Left lung (tissue), 10 donors: Measurements from ENCODE around the gene GPR61. TPM values are rescaled to one million over a fixed set of nuclear protein-coding genes. Genes with fewer than 3 reads are reported as not detected.

Source experiments
- ATAC-seq: fragments of 200-7000 bp; cut with Tn5 transposase; one replicate; pipeline ENCODE4 v1.9.1; 2020; ENCODE audit warnings: moderate library complexity
- DNase-seq, 4 donors: peaks; one replicate each; pipeline ENCODE4 v3.0.0-alpha.2; 2013 to 2020
- H3K27ac ChIP-seq, 2 donors: fragments of 200-600 bp; sonication (generic) in 1 of 2; one replicate each; pipeline versions ENCODE4 v1.5.0 to v1.8.0; 2020 to 2021
- H3K27me3 ChIP-seq, 2 donors: fragments of 200-600 bp; sonication (generic) in 1 of 2; one replicate each; pipeline versions ENCODE4 v1.5.0 to v1.8.0; 2020 to 2021
- H3K36me3 ChIP-seq, 2 donors: fragments of 200-600 bp; sonication (generic) in 1 of 2; one replicate each; pipeline versions ENCODE4 v1.5.0 to v1.8.0; 2020 to 2021
- H3K4me1 ChIP-seq, 2 donors: fragments of 200-600 bp; one replicate each; pipeline ENCODE4 v1.8.0; 2021
- H3K4me3 ChIP-seq, 2 donors: fragments of 200-600 bp; sonication (generic) in 1 of 2; one replicate each; pipeline versions ENCODE4 v1.5.0 to v1.8.0; 2020 to 2021; ENCODE audit warnings: mild to moderate bottlenecking in 1 of 2
- H3K9me3 ChIP-seq, 2 donors: fragments of 200-600 bp; sonication (generic) in 1 of 2; one replicate each; pipeline versions ENCODE4 v1.5.0 to v1.8.0; 2020 to 2021
- intact Hi-C, 2 donors: fragments of 100-400 bp; cut with DNase I; formaldehyde crosslinking; loops; one replicate each; pipeline versions ENCODE4 v1.11.2 to v1.14.2; 2022
- polyA plus RNA-seq, 6 donors: library from polyadenylated mRNA; unstranded; fragments of 120-200 nt; gene quantifications; one replicate each; pipeline ENCODE4 v1.2.1, GENCODE V29; 2013; ENCODE audit not compliant: insufficient read length in 6 of 6
- total RNA-seq, 2 donors: library from RNA; stranded (reverse); fragmentation: NEBNext Ultra II Directional; extraction: Animal tissue kit (Norgen Biotek cat#: 25700); gene quantifications; one replicate each; pipeline ENCODE4 v1.2.1, GENCODE V29; 2021
- TF ChIP-seq, protein P1 (sequence below), 2 donors: fragments of 200-600 bp; sonication (generic) in 1 of 2; IDR thresholded peaks; one replicate each; pipeline versions ENCODE4 v1.5.0 to v1.8.0; 2021; ENCODE audit warnings: antibody characterized with exemption in 2 of 2
- donor health status: DM: no; HTN: yes; CAD: no.
- donor health status: DM: no; HTN: no; CAD: no.

The GPR61 gene
- total and polyA plus RNA-seq, 8 donors, result 0.43 to 0.93 (median 0.69) TPM; not detected in 2

DNA sequence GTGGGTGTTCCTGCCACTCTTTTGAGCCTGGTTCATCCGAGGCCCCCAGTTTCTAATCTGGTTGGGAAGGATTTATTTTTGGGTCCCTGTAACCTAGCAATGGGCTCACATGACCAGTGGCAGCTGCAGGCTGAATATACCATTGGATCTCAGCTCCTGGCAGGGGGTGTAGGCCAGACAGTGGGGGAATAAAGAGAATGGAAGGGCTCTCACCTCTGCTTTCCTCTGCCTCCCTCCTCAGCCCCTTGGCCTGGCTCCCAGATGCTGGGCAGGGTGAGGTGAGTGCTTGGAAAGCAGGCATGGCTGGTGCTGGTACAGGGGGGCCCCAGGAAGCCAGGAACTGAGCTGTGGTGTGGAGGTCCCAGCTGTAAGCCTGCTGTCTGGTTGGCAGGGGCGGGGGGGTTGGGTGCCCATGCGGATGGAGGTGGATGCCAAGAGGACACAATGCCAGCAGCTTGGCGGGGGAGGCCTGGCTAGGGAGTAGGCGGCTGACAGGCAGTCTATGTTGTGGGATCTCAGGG lies 3.6 kb upstream of the GPR61 start:
- ATAC-seq, result no peak

DNA sequence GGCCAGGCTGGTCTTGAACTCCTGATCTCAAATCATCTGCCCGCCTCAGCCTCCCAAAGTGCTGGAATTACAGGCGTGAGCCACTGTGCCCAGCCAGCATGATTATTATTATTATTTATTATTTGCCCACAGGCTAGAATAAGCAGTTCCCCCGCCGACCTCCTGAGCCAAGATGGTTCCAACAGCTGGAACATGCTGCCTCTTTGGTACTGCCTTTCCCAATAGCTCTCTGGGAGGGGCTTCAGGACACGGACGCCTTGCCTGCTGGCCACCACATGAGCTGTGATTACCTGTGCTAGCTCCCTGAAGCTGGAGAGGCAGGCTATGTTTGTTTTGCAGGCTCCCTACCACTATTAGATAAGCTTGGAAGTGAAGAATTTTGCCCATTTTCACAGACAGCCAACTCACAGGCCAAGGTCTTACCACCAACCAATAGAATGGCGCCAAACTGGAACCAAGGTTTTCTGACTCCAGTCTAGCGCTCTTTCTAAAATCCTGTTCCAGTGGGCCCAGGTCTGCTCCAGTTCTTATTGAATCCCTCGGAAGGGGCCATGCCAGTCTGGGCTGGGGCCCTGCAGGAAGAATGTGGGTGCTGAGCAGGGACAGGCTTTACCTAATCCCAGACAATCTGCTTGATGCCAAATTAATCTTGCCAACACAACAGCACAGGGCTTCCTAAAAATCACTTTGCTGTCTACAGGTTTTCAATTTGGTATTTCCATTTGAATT lies 2.1 kb upstream of the GPR61 start:
- no peaks in the 10 kb centered on the region for H3K27me3 ChIP-seq
- DNase-seq (no peak), ATAC-seq (no peak)
- H3K27ac ChIP-seq, result no peak overlapping the region
- no peaks in the 10 kb centered on the region for H3K36me3 ChIP-seq
- TF ChIP-seq, protein P1, sequence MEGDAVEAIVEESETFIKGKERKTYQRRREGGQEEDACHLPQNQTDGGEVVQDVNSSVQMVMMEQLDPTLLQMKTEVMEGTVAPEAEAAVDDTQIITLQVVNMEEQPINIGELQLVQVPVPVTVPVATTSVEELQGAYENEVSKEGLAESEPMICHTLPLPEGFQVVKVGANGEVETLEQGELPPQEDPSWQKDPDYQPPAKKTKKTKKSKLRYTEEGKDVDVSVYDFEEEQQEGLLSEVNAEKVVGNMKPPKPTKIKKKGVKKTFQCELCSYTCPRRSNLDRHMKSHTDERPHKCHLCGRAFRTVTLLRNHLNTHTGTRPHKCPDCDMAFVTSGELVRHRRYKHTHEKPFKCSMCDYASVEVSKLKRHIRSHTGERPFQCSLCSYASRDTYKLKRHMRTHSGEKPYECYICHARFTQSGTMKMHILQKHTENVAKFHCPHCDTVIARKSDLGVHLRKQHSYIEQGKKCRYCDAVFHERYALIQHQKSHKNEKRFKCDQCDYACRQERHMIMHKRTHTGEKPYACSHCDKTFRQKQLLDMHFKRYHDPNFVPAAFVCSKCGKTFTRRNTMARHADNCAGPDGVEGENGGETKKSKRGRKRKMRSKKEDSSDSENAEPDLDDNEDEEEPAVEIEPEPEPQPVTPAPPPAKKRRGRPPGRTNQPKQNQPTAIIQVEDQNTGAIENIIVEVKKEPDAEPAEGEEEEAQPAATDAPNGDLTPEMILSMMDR (IDR thresholded peaks at IDR 0.05), result no peak
- peaks cover 0 to 2% of the 10 kb centered on the region in 2 donors for H3K4me1 ChIP-seq
- intact Hi-C loops, result loop anchor here in 1 of 2 donors (10.0 kb wide), 1 partner anchor 273 kb away; no protein-coding TSS in a partner anchor
- H3K4me3 ChIP-seq, result no peak overlapping the region
- H3K9me3 ChIP-seq, result no peaks in the 10 kb centered on the region

More for the DNA sequence above, 3.6 kb upstream of the GPR61 start:
- Histone ChIP-seq H3K27me3 (no peaks in the 10 kb centered on the region), H3K4me3 (no peak overlapping the region), H3K9me3 (no peaks in the 10 kb centered on the region), H3K27ac (no peak overlapping the region), H3K4me1 (peaks cover 0 to 11% of the 10 kb centered on the region in 2 donors), H3K36me3 (no peaks in the 10 kb centered on the region)
- intact Hi-C loops, result loop anchor here in 1 of 2 donors (10.0 kb wide), 1 partner anchor 271 kb away; no protein-coding TSS in a partner anchor
- DNase-seq, result no peak
- TF ChIP-seq, protein P1 (IDR thresholded peaks at IDR 0.05), result no peak

DNA sequence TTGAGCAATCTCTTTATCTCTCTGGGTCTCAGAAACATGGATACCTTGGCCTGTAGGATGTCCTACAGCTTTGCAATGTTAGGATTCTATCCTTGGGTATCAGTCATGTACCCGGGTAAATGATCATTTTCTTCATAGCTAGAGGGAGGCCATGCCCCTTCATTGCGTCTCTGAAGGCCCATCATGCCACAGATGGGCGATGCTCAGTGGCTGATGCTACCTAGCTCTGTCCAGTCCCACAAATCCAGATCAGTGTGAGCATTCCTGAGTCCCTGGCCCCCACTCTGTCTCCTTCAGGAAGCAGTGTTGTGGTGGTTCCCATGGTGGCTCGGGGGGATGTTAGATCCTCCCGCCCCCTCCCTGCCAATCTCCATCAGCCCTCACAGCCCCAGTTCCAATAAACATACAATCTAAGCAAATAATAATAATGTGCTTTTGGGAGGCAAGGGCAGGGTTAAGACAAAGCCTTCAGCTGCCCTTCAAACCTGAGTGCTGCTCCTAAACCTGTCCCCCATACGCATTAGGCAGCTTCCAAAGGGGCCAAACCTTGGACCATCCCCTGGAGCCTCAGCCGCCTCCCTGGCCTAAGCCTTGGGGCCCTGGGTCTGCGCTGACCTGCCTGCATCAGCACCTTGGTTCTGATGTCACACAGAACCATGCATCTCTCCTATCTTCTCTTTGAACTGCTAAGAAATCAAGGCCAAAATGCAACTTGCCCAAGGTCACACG lies 681 bp upstream of the GPR61 start:
- TF ChIP-seq, protein P1 (IDR thresholded peaks at IDR 0.05), result no peak
- ATAC-seq (no peak), DNase-seq (no peak)
- Histone ChIP-seq H3K9me3 (no peaks in the 10 kb centered on the region), H3K27me3 (no peaks in the 10 kb centered on the region), H3K4me1 (no peaks in the 10 kb centered on the region), H3K27ac (no peak overlapping the region), H3K4me3 (no peak overlapping the region), H3K36me3 (no peaks in the 10 kb centered on the region)
- intact Hi-C loops, result loop anchor here in 1 of 2 donors (10.0 kb wide), 1 partner anchor 274 kb away; no protein-coding TSS in a partner anchor

DNA sequence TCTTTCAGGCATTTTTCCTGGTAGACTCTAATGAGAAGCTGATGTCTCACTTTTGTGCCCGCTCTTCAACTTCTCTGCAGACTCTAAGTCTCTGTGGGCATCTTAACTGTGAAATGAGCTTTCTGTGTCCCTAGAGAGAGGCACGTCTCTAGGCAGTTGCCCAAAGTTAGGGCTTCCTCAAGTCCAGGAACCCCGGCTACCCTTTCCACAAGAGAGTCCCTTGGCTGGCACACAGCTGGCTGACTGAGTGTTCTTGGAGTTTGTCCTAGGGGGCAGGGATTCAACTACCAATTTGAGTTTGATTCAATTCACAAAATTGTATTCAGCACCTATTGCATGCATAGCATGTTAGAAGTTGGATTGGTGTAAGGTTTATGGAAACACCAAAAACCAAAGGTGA lies 1.4 kb downstream of the GPR61 start:
- TF ChIP-seq, protein P1 (IDR thresholded peaks at IDR 0.05), result no peak
- intact Hi-C loops, result loop anchor here in 1 of 2 donors (10.0 kb wide), 2 partner anchors 234 to 444 kb away; partner anchors contain the start of gene AHCYL1
- Histone ChIP-seq H3K36me3 (no peaks in the 10 kb centered on the region), H3K9me3 (no peaks in the 10 kb centered on the region), H3K4me1 (peaks cover 0 to under 1% of the 10 kb centered on the region in 2 donors), H3K27me3 (no peaks in the 10 kb centered on the region), H3K4me3 (no peak overlapping the region), H3K27ac (no peak overlapping the region)
- DNase-seq, result no peak
- no peak for ATAC-seq

- DNase-seq, result no peak
- peaks cover 13 to 16% of the 10 kb centered on the region in 2 donors for H3K4me1 ChIP-seq
- H3K9me3 ChIP-seq, result no peaks in the 10 kb centered on the region
- H3K4me3 ChIP-seq, result no peak overlapping the region
- no peaks in the 10 kb centered on the region for H3K27me3 ChIP-seq
- no peaks in the 10 kb centered on the region for H3K36me3 ChIP-seq
- no peak for ATAC-seq
- intact Hi-C loops, result loop anchor here in 1 of 2 donors (10.0 kb wide), 2 partner anchors 232 to 442 kb away; partner anchors contain the start of gene AHCYL1
- TF ChIP-seq, protein P1 (IDR thresholded peaks at IDR 0.05), result no peak
- H3K27ac ChIP-seq, result no peak overlapping the region
Observed at GRCh38 chr1:109542657-109543056, 3.0 kb downstream of the GPR61 start.
